A673 (cell line): ENCODE results near the gene MAP3K19.

Experiments
- CTCF ChIP-seq: fragments of 300-800, 200-600 bp; sonication (generic); conservative IDR thresholded peaks from 2 replicates; pipeline ENCODE4 v1.5.1; 2017; ENCODE audit warnings: low read depth, mild to moderate bottlenecking, antibody characterized with exemption, low read length, moderate library complexity, mixed read lengths
- EZH2 ChIP-seq: fragments of 200-600 bp; sonication (generic); IDR thresholded peaks from 2 replicates; pipeline ENCODE4 v1.6.1; 2017; ENCODE audit warnings: borderline replicate concordance, low read depth, mild to moderate bottlenecking, mixed read lengths, antibody characterized with exemption, low read length; ENCODE audit not compliant: poor library complexity, severe bottlenecking

- TF ChIP-seq EZH2 (no peak), CTCF (no peak)
Observed at GRCh38 chr2:135047300-135047699, at the start of gene MAP3K19.
